AG09309 (cell line): ENCODE results near the gene BTD.

ENCODE experiments used
- DNase-seq: peaks from one replicate; pipeline ENCODE4 v3.0.0-alpha.2; 2010; ENCODE audit warnings: low read depth
- H3K4me3 ChIP-seq: 2 replicates; pipeline ENCODE4 v1.5.1; 2011; ENCODE audit warnings: mild to moderate bottlenecking, low read depth, low read length, moderate library complexity; ENCODE audit not compliant: control insufficient read depth
- TF ChIP-seq, protein P1 (sequence below): IDR thresholded peaks from 2 replicates; pipeline ENCODE4 v1.5.1; 2011; ENCODE audit warnings: mild to moderate bottlenecking, low read depth, low read length, inconsistent platforms; ENCODE audit not compliant: insufficient read depth, control insufficient read depth; ENCODE audit errors: missing control alignments

The BTD gene

DNA sequence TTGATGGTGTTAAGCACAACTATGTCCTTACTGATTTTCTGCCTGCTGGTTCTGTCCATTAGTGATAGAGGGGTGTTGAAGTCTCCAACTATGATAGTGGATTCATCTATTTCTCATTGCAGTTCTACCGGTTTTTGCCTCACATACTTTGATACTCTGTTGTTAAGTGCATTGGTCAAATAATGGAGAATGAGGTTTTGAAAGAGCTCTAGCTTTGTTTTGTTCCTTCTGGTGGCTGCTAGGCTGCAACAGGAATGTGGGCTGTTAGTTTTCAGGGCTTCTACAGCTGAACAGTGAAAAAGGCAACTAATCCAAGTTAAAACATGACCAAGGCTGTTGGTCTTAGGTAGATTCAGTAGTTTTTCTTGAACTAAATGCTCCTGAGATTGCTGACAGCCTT is 62.6 kb downstream of the BTD start:
- no peak for DNase-seq
- no peak overlapping the region for H3K4me3 ChIP-seq
- TF ChIP-seq, protein P1, sequence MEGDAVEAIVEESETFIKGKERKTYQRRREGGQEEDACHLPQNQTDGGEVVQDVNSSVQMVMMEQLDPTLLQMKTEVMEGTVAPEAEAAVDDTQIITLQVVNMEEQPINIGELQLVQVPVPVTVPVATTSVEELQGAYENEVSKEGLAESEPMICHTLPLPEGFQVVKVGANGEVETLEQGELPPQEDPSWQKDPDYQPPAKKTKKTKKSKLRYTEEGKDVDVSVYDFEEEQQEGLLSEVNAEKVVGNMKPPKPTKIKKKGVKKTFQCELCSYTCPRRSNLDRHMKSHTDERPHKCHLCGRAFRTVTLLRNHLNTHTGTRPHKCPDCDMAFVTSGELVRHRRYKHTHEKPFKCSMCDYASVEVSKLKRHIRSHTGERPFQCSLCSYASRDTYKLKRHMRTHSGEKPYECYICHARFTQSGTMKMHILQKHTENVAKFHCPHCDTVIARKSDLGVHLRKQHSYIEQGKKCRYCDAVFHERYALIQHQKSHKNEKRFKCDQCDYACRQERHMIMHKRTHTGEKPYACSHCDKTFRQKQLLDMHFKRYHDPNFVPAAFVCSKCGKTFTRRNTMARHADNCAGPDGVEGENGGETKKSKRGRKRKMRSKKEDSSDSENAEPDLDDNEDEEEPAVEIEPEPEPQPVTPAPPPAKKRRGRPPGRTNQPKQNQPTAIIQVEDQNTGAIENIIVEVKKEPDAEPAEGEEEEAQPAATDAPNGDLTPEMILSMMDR, result no peak

DNA sequence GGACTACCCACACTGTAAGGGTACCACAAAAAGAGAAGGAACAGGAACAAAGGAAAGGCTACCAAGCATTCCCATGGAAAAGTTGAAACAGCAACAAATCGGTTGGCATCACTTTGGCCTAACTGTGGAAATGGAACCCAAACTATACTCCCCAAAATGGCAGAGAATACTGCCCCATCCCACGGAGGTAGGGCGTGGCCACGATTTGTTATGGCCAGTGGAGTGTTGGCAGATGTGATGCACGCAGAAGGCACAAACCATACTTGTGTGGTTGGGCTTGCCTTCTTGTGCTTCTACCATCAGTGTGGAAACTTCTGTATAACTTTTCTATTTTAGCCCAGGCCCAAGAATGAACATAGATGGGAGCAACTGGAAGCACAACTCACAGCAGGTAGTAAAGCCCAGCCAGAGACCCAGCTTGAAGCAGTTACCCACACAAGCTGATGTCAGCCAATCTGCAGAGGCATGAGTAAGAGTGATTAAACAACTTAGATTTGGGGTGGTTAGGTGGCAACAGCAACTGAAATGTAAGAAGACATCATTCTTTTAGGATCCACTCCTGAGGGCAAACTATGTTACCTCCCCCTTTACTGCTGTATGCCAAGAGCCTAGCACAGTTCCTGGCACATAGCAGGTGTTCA is 64.1 kb downstream of the BTD start:
- DNase-seq, result no peak
- H3K4me3 ChIP-seq, result no peak overlapping the region
- TF ChIP-seq, protein P1, result no peak

DNA sequence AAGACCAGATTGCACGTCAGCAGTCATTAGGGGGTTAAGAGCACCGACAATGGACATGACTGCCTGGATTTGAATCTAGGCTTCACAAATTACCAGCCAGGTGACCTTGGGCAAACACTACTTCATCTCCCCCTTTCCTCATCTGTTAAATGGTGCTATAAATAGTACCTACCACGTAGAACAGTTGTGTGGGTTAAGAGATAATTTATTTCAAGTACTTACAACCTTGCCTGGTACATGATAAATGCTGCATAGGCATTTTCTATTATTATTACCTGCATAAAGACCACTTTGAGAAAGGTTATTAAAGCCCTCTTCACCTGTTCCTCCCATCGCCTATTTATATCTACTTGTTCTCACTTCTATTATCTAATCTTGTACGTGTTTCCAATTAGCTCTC is 64.7 kb downstream of the BTD start:
- TF ChIP-seq, protein P1, result no peak
- no peak overlapping the region for H3K4me3 ChIP-seq
- no peak for DNase-seq

DNA sequence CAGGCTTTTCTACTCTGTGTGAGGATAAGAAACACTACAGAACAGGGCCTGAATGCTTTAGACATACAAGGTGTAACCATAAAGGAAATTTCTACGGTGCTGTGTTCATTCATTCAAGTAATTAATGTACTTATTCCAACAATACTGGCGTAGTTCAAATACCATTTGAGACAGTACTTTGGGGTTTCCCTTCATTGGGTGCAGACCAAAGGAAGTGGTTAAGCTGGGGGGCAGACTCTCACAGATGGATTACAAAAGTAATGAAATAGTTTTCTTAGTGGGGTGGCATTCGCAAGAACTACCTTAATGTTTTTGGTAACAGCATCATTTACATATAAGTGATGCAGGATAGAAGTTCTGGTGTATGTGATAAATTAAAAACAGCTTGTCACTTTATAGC is 65.9 kb downstream of the BTD start:
- no peak for DNase-seq
- H3K4me3 ChIP-seq, result no peak overlapping the region
- TF ChIP-seq, protein P1, result no peak

DNA sequence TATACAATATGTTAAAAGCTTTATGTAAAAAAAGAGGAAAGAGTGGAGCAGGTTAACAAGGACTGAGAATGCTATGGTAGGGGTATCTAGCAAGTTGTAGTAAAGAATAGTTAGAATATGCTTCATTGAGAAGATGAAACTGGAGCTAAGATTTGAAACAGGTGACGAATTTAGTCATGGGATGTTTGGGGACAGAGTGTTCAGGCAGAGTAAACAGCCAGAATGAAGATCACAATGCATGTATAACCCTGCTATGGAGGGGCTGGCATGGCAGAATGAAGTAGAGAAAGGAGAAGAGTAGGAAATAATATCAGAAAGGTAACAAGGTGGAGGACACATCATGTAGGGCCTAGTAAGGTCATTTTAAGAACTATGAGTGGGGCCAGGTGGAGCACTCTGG is 72.0 kb downstream of the BTD start:
- no peak for DNase-seq
- TF ChIP-seq, protein P1, result no peak
- no peak overlapping the region for H3K4me3 ChIP-seq

DNA sequence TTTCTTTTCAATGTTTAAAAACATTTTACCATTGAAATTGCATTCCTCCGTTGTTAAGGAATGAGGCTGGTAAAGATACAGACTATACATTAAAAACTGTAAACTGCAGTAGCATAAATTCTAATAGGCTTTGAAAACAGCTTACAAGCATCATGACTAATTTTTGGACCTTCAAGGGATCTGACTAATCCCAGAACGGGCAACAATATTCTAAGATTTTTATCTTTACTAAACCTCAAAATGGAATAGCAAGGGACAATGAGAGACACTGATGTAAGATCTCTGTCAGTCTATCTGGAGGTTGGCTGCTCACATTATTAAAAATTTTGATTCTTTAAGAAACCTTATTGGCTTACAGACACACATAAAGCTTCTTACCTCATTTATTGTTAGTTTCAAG is 74.7 kb downstream of the BTD start:
- no peak for DNase-seq
- no peak overlapping the region for H3K4me3 ChIP-seq
- TF ChIP-seq, protein P1, result no peak

DNA sequence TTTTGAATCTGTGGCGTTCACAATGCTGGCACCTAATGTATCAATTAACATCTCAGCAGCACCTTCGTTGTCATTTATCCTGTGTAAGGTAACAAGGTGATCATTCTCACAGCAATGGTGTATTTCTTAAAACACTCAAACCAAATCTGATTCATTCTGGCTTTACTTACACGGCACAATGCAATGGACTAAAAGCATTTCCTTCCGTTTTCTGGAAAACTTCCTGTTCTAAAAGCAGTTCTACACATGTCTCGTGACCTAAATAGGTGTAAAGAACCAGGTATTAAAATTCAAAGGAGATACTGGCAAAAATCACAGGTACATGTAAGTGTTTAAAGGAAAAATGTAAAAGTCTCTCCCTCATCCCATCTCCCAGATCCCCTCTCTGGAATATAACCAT is 77.8 kb downstream of the BTD start:
- no peak overlapping the region for H3K4me3 ChIP-seq
- DNase-seq, result no peak
- TF ChIP-seq, protein P1, result no peak
